Measurements from ENCODE around the gene EARS2.
"Not testable (repeated sequence)": the region's sequence is repeated elsewhere in the genome, so short reads cannot be mapped to it uniquely, and the experiment has no call there.

The EARS2 gene

DNA sequence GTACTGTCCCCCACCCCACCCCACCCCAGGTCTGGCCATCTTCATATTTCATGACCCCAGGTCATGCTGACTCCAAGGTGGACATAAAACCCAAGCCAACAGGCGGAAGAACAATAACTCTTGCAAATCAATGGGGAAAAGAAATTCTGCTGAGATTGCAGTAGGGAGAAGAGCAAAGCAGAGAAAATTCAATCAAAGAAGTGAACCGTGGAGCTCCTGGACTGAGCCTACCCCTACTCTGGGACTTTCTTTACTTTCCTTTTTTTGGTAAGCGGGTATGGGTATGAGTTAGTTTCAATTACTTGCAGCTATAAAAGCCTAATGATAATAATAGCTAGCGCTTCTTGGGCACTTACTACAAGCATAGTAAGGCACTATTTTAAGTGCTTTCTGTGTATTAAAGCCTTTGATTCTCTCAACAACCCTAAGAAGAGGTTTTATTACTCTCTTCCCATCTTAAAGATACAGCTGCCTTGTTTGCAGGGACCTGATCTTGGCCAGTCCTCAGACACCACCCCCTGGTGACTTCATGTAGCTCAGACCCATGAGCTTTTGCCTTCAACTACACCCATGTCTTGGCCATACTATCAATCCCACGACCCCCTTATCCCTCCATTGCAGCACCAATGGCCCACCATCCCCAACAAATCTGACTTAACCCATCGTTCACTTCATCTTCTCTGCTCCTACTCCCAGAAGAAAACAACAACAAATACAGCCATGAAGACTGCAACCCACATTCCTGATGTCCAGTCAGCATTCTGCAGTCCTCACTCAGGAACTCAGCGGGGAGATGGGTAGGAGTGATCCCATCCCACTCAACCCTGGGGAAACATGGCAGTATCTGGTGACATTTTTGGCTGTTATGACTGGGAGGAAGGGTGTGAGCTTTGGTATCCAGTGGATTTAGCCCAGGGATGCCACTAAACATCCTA lies 51.2 kb downstream of the EARS2 start:
- DNase-seq (ENCODE audit: low read depth in 2 of 2) = no peak

DNA sequence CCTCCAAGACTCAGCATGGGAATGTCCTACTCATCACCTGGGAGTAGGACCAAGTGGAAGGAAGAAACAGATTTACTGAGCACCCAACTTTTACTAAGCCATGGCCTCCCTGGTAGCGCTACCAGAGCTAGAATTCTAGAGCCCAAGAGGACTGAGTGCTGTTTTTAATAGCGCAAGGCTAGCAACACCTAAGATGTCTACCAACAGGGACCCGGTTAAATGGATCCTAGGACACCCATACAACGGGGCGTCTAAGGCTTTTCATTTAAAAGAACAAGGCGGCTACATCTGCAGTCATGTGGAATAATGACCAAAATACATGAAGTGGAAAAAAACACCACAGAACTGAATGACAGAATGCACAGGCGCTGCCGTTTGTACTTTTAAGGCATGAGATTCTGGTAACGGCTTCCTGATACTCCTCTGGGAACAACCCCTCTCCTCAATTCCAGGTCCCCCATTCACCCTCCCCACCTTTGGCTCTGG lies 51.9 kb downstream of the EARS2 start:
- no peak for DNase-seq (ENCODE audit: low read depth in 2 of 2)

DNA sequence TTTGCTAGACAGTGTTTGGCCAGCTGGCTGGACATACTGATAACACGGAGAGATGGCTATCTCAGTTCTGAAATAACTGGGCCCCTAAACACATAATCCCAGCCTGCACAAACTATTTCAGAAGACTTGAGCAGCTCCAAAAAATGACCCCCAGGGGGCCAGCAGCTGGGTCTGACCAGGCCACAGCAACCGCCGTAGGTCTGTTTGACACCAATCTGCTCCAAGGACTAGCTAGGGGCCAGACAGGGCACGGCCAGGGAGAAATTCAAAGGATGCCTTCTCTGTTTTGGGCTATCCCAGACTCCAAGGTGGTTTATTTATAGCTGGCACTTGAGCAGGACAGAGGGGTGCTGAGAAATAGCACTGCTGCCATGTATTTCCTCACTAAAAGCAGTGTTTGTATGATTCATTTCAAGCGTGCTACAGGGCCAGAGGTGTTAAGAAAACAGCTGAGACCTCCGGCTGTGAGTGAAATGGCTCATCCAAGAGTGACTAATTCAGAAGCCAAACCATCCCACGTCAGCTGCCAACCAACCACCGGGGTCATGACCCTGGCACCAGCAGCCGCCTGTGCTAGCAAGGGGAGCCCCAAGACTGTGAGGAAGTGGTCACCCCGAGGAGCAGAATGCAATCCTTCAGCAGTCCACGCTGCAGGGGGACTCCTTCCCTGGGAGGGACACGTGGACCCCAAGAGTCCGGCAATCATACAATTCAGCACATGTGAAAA lies 52.5 kb downstream of the EARS2 start:
- DNase-seq (ENCODE audit: low read depth in 2 of 2) = peak; percentile 62 to 77

DNA sequence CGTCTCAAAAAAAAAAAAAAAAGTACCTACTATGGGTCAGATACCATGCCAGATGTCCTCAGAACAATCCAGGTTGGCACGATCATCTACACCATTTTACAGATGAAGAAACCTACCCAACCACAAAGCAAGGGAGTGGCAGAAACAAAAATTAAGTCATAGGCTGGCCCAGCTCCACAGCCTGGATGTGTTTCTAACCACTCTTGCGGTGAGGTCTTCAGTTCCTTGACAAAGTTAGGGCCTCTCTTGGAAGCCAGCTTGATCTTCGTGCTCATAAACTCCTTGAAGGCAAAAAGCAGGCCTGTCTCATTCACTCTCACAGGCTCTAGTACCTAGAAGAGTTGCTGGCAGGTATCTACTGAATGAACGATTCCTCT lies 53.1 kb downstream of the EARS2 start:
- DNase-seq (ENCODE audit: low read depth in 2 of 2) = no peak

DNA sequence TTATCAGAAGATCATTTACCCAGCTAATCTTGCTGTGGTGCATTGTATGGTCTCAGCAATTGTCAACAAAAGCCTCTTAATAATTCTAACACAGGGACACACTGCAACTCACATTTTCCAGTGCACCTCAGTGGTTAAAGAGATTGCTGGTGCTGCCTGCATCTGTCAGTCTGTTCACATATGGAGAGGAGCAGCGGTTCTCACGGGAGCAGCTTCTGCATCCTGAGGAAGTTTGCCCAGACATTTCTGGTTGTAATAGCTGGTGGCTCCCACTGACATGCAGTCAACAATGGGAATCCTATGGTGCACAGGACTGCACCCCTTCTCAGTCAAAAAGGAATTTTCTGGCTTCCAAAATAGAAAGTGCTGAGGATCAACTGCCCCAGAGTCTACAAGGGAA lies 54.7 kb downstream of the EARS2 start:
- DNase-seq (ENCODE audit: low read depth in 2 of 2) = no peak

DNA sequence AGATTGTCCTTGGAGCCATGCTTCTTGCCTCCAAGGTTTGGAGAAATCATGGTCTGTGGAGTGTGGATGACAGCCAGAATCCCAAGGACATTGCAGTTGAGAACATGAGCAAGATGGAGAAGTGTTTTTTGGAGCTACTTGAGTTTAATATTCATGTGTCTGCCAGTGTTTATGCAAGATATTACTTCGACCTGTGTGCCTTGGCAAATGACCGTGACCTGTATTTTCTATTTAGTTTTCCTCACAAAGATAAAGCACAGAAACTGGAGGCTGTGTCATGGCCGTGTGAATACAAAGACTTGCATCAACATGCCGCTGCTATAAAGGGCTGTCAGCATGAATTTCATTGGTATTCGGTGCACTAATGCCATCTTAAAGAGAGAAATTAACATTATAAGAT lies 55.9 kb downstream of the EARS2 start:
- no peak for DNase-seq (ENCODE audit: low read depth in 2 of 2)

DNA sequence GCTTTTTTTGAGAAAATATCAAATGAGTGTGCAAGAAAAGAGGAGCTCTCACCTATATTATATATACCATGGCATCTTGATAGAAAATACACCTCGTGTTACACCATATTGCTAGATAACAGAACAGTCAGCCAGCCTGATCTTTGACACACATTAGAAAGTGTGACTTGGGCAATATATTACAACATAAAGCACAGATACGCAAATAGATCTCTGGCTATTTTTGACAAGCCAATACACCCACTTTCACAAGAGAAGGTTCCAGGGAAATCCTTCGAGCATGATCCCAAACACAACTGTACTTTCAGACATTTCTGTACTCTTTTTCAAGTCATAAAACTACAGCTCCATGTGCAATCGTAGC lies 56.3 kb downstream of the EARS2 start:
- DNase-seq (ENCODE audit: low read depth in 2 of 2) = no peak

DNA sequence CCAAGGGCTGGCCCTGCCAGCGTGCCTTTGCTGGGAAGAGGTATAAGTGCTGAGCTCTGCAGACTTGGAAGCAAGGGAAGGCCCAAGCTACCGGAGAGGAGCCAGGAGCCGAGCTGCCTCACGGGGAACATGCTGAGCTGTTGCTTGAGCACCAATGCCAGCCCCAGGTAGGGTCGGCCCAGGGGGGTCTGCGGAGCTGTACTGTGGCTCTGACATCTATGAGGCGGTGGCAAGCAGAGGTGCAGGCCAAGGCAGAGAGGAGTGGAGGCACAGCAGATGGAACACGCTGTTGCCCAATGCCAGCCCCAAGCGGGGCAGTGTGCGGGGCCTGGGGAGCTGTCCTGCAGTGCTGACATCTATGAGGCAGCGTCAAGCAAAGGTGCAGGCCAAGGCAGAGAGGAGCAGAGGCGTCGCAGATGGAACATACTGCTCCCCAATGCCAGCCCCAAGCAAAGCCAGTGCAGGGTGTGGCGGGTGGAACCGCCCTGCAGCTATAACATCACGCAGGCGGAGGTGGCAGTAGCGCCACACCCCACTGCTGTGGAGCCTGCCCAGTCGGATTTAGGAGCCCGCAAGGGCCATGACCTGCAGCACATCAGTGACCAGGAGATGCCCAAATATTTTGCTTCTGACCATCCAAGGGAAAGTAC lies 56.8 kb downstream of the EARS2 start:
- no peak for DNase-seq (ENCODE audit: low read depth in 2 of 2)

DNA sequence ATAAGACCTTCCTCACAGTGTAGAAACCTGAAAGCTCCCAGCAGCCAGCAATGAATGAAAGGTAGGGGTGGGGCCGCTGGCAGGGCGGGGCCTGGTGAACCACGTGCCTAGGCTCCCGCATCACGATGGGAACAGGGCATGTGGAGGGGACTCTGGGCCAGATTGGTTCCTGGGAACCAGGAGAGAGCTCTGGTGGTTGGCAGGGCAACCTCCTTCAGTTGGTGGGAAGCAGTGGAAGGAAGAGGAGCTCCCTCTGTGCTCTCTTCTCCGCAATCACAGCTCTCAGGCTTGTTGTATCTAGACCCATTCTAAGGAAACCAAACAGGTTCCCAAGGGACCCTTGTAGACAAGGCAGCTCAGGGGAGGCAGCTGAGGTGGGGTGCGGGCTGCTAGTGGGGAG lies 57.3 kb downstream of the EARS2 start:
- no peak for DNase-seq (ENCODE audit: low read depth in 2 of 2)

DNA sequence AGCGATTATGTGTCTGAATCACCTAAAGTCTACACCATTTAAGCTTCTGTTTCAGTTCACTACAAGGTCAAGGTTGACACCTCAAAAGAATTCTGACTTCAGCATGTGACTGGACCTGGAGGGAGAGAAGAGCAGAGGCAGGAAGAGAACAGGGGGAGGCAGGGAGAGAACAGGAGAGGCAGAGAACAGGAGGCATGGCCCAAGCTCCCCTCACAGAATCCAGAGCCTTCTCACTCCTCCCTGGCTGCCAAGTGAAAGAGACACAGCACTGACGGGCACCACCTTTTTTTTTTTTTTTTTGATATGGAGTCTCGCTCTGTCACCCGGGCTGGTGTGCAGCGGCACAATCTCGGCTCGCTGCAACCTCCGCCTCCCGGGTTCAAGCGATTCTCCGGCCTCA lies 58.3 kb downstream of the EARS2 start:
- no peak for DNase-seq (ENCODE audit: low read depth in 2 of 2)

DNA sequence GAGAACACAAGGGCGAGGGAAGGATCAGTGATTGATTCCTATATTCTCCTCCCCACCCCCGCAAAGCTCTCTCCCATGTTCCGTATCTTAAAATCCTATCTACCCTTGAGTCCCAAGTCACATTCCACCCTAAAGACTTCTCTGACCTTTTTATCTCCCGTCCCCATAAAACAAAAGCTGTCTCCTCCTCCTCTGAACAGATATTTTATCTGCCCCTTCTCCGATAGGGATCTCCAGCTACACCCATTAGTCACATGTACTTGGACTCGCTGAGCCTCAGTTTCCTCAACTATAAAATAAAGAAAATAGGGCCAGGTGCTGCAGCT lies 59.6 kb downstream of the EARS2 start:
- no peak for DNase-seq (ENCODE audit: low read depth in 2 of 2)

DNA sequence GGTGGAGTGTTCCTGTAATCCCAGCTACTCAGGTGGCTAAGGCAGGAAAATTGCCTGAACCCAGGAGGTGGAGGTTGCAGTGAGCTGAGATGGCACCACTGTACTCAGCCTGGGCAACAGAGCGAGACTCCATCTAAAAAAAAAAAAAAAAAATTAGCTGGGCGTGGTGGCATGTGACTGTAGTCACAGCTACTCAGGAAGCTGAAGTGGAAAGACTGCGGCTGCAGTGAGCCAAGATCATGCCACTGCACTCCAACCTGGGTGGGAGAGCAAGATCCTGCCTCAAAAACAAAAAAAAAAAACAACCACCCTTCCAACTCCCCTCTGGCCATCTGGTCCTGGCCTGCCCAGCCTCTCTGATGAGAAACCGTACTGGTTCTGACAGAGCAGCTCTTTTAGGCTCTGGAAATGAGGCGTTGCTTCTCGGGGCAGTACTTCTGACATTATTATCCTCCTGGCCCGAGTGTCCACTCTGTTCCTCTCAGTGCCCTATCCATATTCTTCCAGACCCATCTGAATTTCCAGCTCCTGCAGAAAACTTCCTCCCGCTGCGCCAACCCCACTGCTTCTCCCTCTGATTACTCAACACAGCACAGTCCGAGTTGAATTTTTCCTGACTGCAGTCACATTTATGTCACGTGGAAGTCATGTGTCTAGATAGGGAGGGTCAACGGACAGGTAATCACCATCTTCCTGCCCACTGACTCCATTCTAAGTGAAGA lies 60.2 kb downstream of the EARS2 start:
- no peak for DNase-seq (ENCODE audit: low read depth in 2 of 2)

DNA sequence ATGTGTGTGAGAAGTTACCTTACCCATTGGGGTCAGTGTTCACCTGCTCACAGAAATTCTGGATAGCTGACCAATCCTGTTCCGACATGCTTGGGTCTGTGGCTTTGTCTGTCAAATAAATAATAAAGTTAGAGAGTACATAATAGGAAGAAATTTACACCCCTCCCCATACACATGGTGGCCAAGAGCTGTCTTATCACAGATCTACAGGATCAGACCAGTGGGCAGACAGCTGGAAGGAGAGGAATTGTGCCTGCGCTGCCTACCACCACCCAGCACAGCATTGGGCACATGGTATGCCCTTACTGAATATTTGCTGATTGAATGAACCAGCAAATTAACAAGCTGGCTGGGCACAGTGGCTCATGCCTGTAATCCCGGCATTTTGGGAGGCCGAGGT lies 61.5 kb downstream of the EARS2 start:
- no peak for DNase-seq (ENCODE audit: low read depth in 2 of 2)

DNA sequence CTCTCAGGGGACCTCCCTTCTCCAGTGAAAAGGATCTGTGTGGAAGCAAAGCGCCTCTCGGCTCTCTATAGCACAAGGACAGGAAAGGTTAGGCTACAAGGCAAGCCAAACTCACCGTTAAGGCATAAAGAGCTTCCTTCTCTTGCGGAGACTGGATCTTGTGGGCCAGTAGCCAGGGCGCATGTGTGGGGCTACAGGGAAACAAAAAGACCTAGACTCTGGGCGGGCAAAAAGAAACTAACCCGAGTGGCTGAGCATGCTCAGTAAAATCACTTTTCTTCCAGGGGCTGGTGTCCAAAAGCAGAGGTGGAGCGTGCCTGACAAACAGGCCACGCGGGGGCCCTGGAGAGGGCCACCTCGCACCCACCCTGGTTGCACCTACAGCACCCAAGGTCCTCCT lies 63.0 kb downstream of the EARS2 start:
- no peak for DNase-seq (ENCODE audit: low read depth in 2 of 2)

DNA sequence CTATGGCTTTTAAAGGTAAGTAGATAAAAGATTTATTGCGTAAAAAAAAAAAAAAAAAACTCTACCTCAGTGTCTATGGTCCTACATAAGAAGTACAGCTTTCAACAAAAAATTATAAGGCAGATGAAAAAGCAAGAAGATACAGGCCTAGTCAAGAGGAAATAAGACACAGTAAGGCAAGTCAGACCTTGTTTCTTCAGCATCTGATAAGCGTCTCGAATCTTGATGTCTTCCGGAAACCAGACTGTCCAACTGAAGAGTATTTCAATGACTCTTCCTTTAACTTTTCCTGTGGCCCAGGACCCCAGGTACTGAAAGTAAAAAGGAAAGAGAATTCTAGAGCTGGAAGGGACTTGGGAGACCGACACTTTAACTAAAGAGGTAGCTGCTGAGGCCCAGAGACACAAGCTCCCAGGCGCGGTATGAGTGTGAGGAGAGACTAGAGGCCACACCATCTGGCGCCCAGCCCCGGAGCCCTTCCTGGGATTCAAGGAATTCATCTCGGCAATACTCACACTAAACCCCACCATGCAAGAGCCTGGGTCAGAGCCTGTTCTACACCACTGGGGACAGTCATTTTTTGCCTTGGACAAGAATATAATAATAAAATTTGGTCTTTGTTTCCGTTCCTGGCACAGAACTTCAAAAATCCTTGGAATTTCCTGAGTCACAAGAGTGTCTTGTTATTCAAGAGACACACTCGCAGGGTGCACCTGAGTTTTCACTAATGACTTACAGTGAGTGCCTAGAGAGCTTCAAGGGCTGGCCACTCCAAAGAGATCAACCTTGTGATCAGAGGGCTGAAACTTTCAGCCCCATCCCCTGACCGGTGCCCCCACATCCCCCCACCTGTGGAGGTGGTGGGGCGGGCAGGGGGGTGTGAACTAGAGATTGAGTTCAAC lies 65.4 kb downstream of the EARS2 start:
- no peak for DNase-seq (ENCODE audit: low read depth in 2 of 2)

DNA sequence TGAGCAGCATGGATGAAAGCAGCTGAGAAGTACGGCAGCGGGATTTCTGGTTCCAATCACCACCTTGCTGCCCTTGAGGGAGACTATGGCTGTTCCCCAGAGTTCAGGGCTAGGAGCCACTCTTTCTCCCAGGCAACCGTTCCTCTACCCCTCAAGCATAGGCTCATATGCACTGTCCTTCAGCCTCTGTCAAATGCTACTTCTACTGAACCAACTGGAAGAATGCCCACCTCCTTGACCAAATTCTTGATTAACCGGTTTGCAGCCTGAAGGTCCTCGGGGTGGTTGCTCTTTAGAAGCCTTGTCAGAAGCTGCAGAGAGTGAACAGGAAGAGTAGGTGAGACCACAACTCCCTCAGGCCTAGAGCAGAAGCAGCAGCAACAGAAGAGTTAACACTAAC lies 70.7 kb downstream of the EARS2 start:
- DNase-seq (ENCODE audit: low read depth in 2 of 2) = no peak

DNA sequence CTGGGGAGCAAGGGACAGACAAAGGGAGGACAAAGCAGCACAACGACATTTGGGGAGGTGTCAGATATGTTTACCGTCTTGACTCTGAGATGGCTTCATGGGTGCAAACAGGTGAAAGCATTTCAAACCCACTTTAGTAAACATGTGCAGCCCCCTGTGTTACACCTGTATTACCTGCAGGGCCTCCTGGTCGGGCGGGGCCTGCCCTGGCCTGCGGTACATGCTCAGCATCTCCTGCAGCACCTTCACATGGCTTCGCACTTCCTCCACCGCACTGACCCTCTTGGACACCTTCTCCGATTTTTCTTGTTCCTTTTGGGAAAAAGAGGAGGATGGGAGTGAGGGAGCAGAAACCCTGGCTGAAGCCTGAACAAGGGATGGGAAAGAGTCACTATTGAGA lies 71.3 kb downstream of the EARS2 start:
- no peak for DNase-seq (ENCODE audit: low read depth in 2 of 2)

DNA sequence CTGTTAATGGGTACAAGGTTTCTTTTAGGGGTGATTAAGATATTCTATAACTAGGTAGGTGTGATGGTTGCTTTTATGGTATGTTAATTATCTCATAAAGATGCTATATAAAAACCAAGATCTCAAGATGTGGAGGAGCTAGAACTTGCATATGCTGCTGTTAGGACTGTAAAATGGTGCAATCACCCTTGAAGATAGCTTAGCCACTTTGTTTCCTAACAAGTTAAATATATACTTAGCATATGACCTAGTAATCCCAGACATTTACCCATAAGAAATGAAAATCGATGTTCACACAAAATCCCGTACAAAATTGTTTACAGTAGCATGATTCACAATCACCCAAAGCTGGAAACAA lies 71.9 kb downstream of the EARS2 start:
- no peak for DNase-seq (ENCODE audit: low read depth in 2 of 2)

DNA sequence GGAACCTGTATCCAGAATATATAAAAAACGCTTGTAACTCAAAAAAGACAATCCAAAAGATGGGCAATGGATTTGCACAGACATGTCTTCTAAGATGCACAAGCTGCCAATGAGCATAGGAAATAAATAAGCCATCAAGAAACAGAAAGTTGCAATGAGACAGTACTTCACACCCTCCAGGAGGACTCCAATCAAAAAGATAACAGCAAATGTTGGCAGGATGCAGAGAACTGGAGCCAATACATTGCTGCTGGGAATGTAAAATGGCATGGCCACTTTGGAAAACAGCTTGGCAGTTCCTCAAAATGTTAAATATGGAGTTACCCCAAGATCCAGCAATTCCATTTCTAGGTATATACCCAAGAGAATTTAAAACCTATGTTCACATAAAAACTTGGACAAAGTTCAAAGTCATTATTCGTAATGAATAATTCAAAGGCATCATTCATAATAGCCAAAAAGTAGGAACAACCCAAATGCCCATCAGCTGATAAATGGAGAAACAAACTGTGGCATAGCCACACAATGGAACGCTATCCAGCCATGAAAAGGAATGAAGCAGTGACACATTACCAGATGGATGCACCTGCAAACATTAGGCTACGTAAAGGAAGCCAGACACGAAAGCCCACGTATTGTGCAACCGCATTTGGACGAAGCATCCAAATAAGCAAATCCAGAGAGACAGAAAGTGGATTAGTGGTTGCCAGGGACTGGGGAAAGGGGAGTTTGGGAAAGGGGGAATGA lies 72.5 kb downstream of the EARS2 start:
- no peak for DNase-seq (ENCODE audit: low read depth in 2 of 2)

DNA sequence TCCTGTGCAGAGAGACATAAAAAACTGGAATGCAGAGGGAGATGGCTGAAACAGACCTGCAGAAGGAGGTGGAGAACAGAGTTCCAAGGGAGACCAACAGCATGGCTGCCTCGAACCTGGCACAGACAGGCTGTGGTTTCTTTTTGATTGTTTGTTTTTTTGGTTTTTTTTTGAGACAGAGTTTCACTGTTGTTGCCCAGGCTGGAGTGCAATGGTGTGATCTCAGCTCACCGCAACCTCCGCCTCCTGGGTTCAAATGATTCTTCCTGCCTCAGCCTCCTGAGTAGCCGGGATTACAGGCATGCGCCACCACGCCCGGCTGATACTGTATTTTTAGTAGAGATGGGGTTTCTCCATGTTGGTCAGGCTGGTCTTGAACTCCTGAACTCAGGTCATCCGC lies 73.7 kb downstream of the EARS2 start:
- not testable (repeated sequence) for DNase-seq (ENCODE audit: low read depth in 2 of 2)
